Measurements from ENCODE around the gene JOSD2. TPM values are rescaled to one million over a fixed set of nuclear protein-coding genes. Genes with fewer than 3 reads are reported as not detected.
A peak's percentile ranks its signal among the peaks of the same experiment; 100 is the strongest.

Gene JOSD2, protein sequence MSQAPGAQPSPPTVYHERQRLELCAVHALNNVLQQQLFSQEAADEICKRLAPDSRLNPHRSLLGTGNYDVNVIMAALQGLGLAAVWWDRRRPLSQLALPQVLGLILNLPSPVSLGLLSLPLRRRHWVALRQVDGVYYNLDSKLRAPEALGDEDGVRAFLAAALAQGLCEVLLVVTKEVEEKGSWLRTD
- 10 to 100 TPM; 39.8 to 46.0 TPM for total RNA-seq

DNA sequence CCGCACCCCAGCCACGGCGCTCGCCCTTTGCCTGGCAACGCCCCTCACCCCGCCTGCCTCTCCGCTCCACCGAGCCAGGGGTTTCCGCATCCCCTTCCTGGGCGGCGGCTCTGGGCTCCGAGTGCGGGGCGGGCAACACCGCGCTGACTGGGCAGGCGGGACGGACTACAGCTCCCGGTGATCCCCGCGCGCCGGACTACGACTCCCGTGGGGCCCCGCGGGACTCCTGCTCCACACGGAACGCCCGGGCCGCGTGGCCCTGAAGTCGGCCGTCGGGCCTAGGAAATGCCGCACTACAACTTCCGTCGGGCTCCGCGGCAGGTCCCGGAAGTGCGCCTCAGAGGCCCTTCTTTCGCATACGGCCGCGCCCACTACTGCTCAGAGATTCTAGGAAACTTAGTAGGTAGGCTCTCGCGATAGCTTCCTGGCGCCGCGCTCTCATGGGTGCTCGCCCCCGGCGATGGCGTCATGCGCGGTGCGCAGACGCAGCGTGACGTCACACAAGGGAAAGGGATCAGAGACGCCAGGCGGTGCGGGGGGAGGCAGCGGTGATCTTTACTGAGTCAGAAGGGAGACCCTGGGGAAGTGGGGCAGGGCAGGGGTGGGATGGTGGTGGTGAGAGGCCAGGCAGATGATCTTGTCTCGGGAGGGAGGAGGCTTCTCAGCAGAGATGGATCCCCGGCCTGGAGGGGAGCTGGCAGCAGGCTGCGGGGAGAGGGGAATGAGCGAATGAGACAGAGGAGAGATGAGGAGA lies at the start of gene JOSD2:
Gene JOSD2, minus strand, starts transcription at position 123 of the 754 bp plus-strand sequence. CDS start 760 bp downstream, outside the sequence.
- DNase-seq (ENCODE audit: low spot score) (peak; percentile 99), ATAC-seq (peak; percentile 97)
- Mint-ChIP-seq H3K27ac (peak within 1 kb of the TSS; percentile 60 to 88), H3K4me3 (peak within 1 kb of the TSS; percentile 94), H3K4me1 (ENCODE audit: low read depth in 2 of 2) (peaks cover 22 to 26% of the 10 kb centered on the region in 2 donors), H3K36me3 (no peaks in the 10 kb centered on the region), H3K27me3 (no peaks in the 10 kb centered on the region), H3K9me3 (no peaks in the 10 kb centered on the region)

DNA sequence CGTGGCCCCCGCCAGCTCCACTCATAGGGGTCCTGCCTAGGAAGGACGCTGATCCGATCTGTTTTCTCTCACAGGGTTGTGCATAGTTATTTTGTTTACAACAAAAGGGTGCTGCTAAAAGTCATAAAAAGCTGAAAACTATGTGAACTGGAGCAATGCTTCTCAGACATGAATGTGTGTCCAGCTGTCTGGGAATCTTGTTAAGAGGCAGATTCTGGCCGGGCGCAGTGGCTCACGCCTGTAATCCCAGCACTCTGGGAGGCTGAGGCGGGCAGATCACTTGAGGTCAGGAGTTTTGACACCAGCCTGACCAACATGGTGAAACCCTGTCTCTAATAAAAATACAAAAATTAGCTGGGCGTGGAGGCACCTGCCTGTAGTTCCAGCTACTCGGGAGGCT lies 48.6 kb upstream of the JOSD2 start:
- H3K9me3 Mint-ChIP-seq, result no peaks in the 10 kb centered on the region
- H3K36me3 Mint-ChIP-seq, result no peaks in the 10 kb centered on the region
- H3K27ac Mint-ChIP-seq, result no peak overlapping the region
- H3K4me3 Mint-ChIP-seq, result no peak overlapping the region
- no peak for DNase-seq (ENCODE audit: low spot score)
- H3K4me1 Mint-ChIP-seq (ENCODE audit: low read depth in 2 of 2), result peaks cover 3 to 10% of the 10 kb centered on the region in 2 donors
- H3K27me3 Mint-ChIP-seq, result peaks cover 30 to 31% of the 10 kb centered on the region in 2 donors
- ATAC-seq, result no peak

DNA sequence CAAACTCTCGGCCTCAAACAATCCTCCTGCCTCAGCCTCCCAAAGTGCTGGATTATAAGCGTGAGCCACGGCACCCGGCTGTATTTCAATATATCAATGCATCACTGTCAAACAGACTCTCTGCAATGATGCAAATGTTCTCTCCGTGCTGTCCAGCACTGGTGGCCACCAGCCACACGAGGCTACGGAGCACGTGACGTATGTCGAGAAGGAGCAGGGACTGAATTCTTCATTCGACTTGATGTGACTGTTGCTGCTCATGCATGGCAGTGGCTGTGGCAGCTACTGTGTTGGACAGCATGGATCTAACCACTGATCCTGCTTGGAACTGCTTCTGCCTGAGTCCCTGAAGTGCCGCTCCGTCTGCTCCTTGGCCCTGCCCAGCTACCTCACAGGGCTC lies 47.5 kb upstream of the JOSD2 start:
- H3K9me3 Mint-ChIP-seq, result no peaks in the 10 kb centered on the region
- peaks cover 22 to 26% of the 10 kb centered on the region in 2 donors for H3K27me3 Mint-ChIP-seq
- DNase-seq (ENCODE audit: low spot score) (no peak), ATAC-seq (no peak)
- H3K27ac Mint-ChIP-seq, result no peak overlapping the region
- H3K36me3 Mint-ChIP-seq, result no peaks in the 10 kb centered on the region
- H3K4me3 Mint-ChIP-seq, result no peak overlapping the region
- H3K4me1 Mint-ChIP-seq (ENCODE audit: low read depth in 2 of 2), result peaks cover 3 to 10% of the 10 kb centered on the region in 2 donors

DNA sequence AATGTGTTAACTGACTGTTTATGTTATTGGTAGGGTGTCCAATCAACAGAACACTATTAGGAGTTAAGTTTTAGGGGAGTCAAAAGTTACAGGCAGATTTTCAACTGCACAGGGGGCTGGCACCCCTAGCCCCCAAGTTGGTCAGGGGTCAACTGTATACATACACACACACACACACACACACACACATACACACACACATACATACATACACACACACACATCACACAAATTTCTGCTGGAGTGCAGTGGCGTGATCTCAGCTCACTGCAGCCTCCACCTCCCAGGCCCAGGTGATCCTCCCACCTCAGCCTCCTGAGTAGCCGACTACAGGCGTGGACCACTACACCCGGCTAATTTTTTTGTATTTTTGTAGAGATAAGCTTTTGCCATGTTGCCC lies 47.0 kb upstream of the JOSD2 start:
- no peak for DNase-seq (ENCODE audit: low spot score)
- H3K4me1 Mint-ChIP-seq (ENCODE audit: low read depth in 2 of 2), result peaks cover 3 to 10% of the 10 kb centered on the region in 2 donors
- peaks cover 26 to 30% of the 10 kb centered on the region in 2 donors for H3K27me3 Mint-ChIP-seq
- H3K4me3 Mint-ChIP-seq, result no peak overlapping the region
- no peaks in the 10 kb centered on the region for H3K36me3 Mint-ChIP-seq
- ATAC-seq, result no peak
- no peaks in the 10 kb centered on the region for H3K9me3 Mint-ChIP-seq
- no peak overlapping the region for H3K27ac Mint-ChIP-seq

DNA sequence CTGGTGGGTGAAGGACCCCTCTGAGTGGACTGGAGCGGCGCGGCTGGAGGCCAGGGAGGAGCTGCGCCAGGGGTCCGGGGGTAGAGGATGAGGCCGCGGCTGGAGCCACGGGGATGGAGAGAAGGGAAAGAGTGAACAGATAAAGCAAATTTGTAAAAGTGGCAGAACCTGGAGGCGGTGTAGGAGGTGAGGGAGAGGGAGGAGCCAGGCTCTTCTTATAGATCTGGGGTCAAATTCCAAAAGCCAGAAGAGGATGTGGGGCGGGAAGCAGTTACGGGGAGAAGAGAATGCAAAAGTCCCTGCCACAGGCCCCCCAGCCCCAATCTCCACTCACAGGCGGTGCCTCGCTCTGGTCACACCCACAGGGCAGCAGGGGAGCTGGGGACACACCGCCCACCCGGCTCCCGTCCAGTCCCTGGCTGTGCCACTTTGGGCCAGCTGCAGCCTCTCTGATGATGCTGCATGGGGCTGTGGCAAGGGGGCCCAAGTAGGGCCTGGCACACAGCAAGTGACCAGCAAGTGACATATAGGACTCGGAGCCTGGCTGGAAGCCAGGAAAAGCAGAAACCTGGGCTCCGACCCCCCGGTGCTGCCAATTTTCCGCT lies 46.1 kb upstream of the JOSD2 start:
- no peaks in the 10 kb centered on the region for H3K36me3 Mint-ChIP-seq
- ATAC-seq (no peak), DNase-seq (ENCODE audit: low spot score) (no peak)
- H3K27ac Mint-ChIP-seq, result no peak overlapping the region
- peaks cover 3 to 10% of the 10 kb centered on the region in 2 donors for H3K4me1 Mint-ChIP-seq (ENCODE audit: low read depth in 2 of 2)
- H3K9me3 Mint-ChIP-seq, result no peaks in the 10 kb centered on the region
- peaks cover 35 to 39% of the 10 kb centered on the region in 2 donors for H3K27me3 Mint-ChIP-seq
- H3K4me3 Mint-ChIP-seq, result no peak overlapping the region

DNA sequence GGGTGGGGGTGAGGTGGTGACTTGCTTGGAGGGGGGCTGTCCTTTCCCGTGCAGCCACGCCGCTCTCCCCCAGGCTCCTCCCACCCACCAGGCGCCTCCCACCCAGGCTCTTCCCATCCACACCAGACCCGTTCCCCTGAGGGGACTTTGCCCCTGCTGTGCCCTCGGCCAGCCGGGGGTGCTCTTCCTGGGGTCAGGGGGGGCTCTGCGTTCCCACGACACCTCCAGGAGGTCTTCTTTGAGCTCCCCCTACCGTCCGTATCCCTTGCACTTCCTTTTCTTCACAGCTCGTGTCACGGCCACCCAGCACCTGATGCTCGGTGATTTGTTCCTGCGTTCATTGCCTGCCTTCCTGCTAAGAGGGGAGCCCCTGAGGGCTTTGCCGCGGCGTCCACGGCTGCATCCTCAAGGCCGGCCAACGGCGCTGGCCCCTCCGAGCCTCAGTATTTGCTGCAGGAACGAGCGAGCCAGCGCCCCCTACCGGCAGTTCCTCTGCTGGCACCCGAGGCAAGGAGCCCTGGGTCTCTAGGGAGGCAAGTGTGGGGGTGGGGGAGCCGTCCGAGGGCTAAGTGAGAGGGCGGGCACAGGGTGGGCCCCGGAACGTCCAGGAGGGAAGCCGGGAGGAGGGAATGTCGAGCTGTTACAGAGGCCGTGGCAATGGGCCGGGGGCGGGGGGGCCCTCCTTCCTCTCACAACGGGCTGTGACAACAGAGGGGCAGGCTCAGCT lies 45.5 kb upstream of the JOSD2 start:
- Mint-ChIP-seq H3K9me3 (no peaks in the 10 kb centered on the region), H3K27me3 (peaks cover 42 to 43% of the 10 kb centered on the region in 2 donors), H3K27ac (peak overlapping the region in 1 of 2 donors; percentile 51), H3K36me3 (no peaks in the 10 kb centered on the region), H3K4me3 (peak overlapping the region; percentile 90), H3K4me1 (ENCODE audit: low read depth in 2 of 2) (peaks cover 6 to 10% of the 10 kb centered on the region in 2 donors)
- ATAC-seq (peak; percentile 66 to 70), DNase-seq (ENCODE audit: low spot score) (peak; percentile 77)

DNA sequence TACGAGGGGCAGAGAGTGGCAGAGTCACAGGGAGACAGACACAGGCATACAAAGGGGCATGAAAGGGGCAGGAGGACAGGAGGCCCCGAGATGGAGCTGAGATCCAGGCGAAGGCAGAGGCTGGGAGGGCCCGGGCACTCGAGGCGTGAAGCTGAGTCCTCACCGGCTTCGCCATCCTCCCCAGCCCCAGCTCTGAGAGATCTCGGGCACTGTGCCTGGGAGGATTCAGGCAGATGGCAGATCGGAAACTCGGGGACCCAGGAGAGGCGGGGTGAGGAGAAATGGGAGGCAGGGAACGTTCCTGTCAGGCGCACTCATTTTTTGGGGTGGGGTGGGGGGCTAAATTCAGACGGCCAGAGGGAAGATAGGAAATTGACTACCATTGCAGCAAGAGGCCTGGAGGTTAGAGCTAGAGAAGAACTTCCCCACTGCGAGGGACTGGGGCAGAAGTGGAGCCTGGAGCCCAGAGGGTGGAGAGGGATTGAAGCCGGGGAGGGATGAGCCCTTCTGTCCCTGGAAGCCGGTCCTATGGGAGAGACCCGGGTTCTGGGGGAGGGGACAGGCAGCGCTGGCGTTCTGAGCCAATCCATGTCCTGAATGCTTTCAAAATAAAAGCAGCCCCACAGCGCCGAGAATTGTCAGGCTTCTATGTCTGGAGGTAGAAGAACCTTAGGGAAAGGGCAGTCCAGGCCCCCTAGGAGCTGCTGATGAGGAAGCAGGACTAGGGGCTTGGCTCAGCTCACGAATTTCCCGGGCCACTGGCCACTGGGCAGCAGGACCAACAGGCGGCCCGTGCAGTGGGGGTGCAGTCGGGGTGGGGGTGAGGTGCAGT lies 44.7 kb upstream of the JOSD2 start:
- DNase-seq (ENCODE audit: low spot score), result no peak
- Mint-ChIP-seq H3K4me3 (peak overlapping the region; percentile 90), H3K27me3 (peaks cover 43 to 46% of the 10 kb centered on the region in 2 donors), H3K4me1 (ENCODE audit: low read depth in 2 of 2) (peaks cover 6 to 10% of the 10 kb centered on the region in 2 donors), H3K36me3 (no peaks in the 10 kb centered on the region), H3K27ac (no peak overlapping the region), H3K9me3 (no peaks in the 10 kb centered on the region)
- no peak for ATAC-seq

DNA sequence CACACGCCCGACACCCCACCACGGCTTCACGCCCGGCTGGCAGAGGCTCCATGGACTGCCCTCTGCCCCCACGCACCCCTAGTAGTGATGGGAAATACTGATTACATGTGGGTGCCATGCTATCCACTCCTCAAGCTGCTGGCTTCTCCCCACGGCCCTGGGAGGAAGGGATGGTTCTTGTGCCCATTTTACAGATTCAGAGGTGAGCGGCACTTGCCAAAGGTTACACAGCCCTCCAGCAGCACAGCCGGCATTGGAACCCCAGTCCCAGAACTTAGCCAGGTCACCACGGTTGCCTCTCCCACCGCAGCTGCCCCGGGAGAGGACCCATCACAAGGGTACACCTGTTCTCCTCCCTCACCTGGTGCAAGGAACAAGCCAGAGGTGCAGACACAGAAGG lies 44.0 kb upstream of the JOSD2 start:
- peak overlapping the region; percentile 90 for H3K4me3 Mint-ChIP-seq
- no peaks in the 10 kb centered on the region for H3K36me3 Mint-ChIP-seq
- DNase-seq (ENCODE audit: low spot score) (no peak), ATAC-seq (no peak)
- H3K4me1 Mint-ChIP-seq (ENCODE audit: low read depth in 2 of 2), result peaks cover 6 to 10% of the 10 kb centered on the region in 2 donors
- H3K27ac Mint-ChIP-seq, result no peak overlapping the region
- peaks cover 49 to 52% of the 10 kb centered on the region in 2 donors for H3K27me3 Mint-ChIP-seq
- no peaks in the 10 kb centered on the region for H3K9me3 Mint-ChIP-seq

DNA sequence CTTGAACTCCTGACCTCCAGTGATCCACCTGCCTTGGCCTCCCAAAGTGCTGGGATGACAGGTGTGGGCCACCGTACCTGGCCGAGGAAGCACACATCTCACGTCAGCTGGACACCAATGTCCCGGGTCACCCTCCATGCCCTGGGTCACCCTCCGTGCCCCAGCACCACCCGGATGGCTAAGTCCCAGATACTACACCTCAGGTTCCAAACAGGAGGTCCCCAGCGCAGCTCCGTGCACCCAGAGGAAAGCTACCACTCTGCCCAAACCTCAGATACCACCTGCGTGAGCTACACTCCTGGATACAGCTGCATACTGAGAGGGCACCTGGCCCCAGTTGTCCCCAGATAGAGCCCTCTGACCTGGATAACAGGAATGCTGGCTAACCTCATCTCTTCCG lies 43.2 kb upstream of the JOSD2 start:
- Mint-ChIP-seq H3K27me3 (peaks cover 52 to 53% of the 10 kb centered on the region in 2 donors), H3K36me3 (no peaks in the 10 kb centered on the region), H3K4me1 (ENCODE audit: low read depth in 2 of 2) (peaks cover 6 to 10% of the 10 kb centered on the region in 2 donors), H3K27ac (no peak overlapping the region), H3K9me3 (no peaks in the 10 kb centered on the region), H3K4me3 (no peak overlapping the region)
- ATAC-seq, result no peak
- no peak for DNase-seq (ENCODE audit: low spot score)

DNA sequence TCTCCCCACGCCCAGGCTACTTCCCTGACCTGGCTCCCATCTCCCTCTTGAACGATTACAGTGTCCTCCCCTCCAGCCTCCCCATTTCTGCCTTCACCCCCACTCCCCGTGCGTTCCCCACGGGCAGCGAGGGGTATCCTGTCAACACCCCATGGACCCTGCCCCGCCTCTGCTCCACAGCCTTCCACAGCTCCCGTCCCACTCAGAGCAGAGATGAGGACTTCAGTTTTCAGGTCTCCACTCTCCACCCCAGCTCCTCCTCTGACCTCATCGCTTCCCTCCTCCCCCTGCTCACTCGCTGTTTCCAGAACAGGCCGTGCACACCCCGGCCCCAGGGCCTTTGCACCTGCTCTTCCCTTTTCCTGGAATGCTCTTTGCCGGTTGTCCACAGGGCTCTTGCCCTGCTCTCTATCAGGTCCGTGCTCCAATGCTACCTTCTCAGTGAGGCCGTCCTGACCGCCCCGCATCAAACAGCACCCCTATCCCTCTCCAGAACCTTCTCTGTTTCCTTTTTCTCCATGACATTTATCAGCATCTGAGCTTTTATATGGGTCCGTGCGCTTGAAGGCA lies 42.2 kb upstream of the JOSD2 start:
- DNase-seq (ENCODE audit: low spot score), result no peak
- H3K4me3 Mint-ChIP-seq, result no peak overlapping the region
- H3K4me1 Mint-ChIP-seq (ENCODE audit: low read depth in 2 of 2), result peaks cover 6 to 10% of the 10 kb centered on the region in 2 donors
- H3K27me3 Mint-ChIP-seq, result peaks cover 51 to 53% of the 10 kb centered on the region in 2 donors
- no peaks in the 10 kb centered on the region for H3K36me3 Mint-ChIP-seq
- H3K27ac Mint-ChIP-seq, result no peak overlapping the region
- H3K9me3 Mint-ChIP-seq, result no peaks in the 10 kb centered on the region
- no peak for ATAC-seq

DNA sequence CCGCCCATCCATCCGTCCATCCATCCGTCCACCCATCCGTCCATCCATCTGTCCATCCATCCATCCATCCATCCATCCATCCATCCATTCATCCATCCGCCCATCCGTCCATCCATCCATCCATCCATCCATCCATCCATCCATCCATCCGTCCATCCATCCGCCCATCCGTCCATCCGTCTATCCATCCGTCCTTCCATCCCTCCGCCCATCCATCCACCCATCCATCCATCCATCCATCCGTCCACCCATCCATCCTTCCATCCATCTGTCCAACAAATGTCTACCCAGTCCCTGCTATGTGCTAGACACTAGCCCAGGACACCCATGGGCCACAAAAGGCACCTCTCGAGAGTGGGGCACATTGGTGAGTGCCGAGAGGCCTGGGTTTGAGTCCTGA lies 41.5 kb upstream of the JOSD2 start:
- no peak overlapping the region for H3K4me3 Mint-ChIP-seq
- ATAC-seq (no peak), DNase-seq (ENCODE audit: low spot score) (no peak)
- no peaks in the 10 kb centered on the region for H3K36me3 Mint-ChIP-seq
- H3K9me3 Mint-ChIP-seq, result no peaks in the 10 kb centered on the region
- no peak overlapping the region for H3K27ac Mint-ChIP-seq
- peaks cover 51 to 53% of the 10 kb centered on the region in 2 donors for H3K27me3 Mint-ChIP-seq
- peaks cover 6 to 10% of the 10 kb centered on the region in 2 donors for H3K4me1 Mint-ChIP-seq (ENCODE audit: low read depth in 2 of 2)

DNA sequence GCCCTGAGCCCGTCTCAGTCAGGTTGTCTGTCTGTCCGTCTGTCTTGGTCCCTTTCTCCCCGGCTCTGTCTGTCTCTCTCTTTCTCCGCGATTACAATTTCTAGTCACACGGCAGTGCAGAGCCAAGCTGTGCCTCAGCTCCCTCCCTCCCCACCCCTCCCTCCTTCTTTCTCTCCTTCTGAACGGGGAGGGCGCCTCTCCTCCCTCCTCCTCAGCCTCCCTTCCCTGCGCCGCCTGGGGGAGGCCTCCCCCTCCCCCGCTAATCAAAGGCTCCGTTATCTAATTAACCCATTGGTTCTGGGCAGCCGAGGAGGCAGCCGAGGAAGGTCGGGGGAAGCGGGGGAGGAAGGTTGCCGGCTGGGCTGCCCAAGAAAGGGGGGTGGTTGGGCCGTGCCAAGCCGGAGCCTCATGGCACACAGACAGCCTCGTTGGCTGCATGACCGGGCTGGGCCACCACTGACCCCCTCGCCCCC lies 40.8 kb upstream of the JOSD2 start:
- ATAC-seq (no peak), DNase-seq (ENCODE audit: low spot score) (no peak)
- no peak overlapping the region for H3K27ac Mint-ChIP-seq
- H3K9me3 Mint-ChIP-seq, result no peaks in the 10 kb centered on the region
- H3K36me3 Mint-ChIP-seq, result no peaks in the 10 kb centered on the region
- peaks cover 50 to 51% of the 10 kb centered on the region in 2 donors for H3K27me3 Mint-ChIP-seq
- H3K4me1 Mint-ChIP-seq (ENCODE audit: low read depth in 2 of 2), result peaks cover 6 to 10% of the 10 kb centered on the region in 2 donors
- H3K4me3 Mint-ChIP-seq, result no peak overlapping the region
